K562 (cell line): Measurements from ENCODE around the gene LCA5. TPM values are rescaled to one million over a fixed set of nuclear protein-coding genes. Genes with fewer than 3 reads are reported as not detected.

ENCODE experiments used
- ATAC-seq: fragments of 200-7000 bp; cut with Tn5 transposase; 3 replicates; pipeline ENCODE4 v1.9.1; 2020; ENCODE audit warnings: moderate library complexity
- BruUV-seq: library from RNA; stranded (reverse); fragments of 400-500 nt; replicated peaks from 2 replicates; lab custom pipeline; 2021; lab: Mats Ljungman, UMichigan
- CTCF ChIA-PET: fragments of 300-600 bp; formaldehyde crosslinking; extraction: SDS; loops from one replicate; lab custom pipeline; 2021; ENCODE audit warnings: low intra/inter-chr PET ratio; lab: Yijun Ruan, JAX
- POLR2A ChIA-PET: fragments of 300-600, 350-650 bp; sonication (Branson Sonifier 250); formaldehyde crosslinking; extraction: SDS; loops from one replicate; lab custom pipeline; 2021; ENCODE audit warnings: antibody characterized with exemption, inconsistent platforms; lab: Yijun Ruan, JAX
- DNase-seq, 4 experiments: peaks; one replicate each; pipeline versions ENCODE4 v3.0.0 to v3.0.0-alpha.2; 2011 to 2018; ENCODE audit warnings: low spot score in 3 of 4, mixed read lengths in 3 of 4; ENCODE audit errors: extremely low read depth in 1 of 4
- FAIRE-seq: peaks from 2 replicates; lab custom pipeline; 2011; peaks lifted over from hg19 to GRCh38; lab: Jason Lieb, UNC
- H2AFZ ChIP-seq: 2 replicates; pipeline ENCODE4 v1.6.0; 2011; ENCODE audit warnings: low read depth, low read length, control low read depth, inconsistent platforms
- H3K27ac ChIP-seq: fragments of 200-600 bp; 3 replicates; pipeline ENCODE4 v1.8.0; 2011; ENCODE audit warnings: low read depth, mild to moderate bottlenecking, control low read depth, inconsistent platforms, low read length, moderate library complexity, mixed read lengths; ENCODE audit errors: extremely low read depth
- H3K27me3 ChIP-seq, 2 experiments: fragments of 300-600 bp in 1 of 2; 2 replicates in 1 of 2; 3 replicates in 1 of 2; pipeline versions ENCODE4 v1.6.0 to v1.8.0; 2011; ENCODE audit warnings: inconsistent platforms in 2 of 2, low read length in 2 of 2, mild to moderate bottlenecking in 1 of 2, mixed read lengths in 1 of 2, moderate library complexity in 1 of 2; ENCODE audit not compliant: control insufficient read depth in 2 of 2, insufficient read depth in 2 of 2
- H3K36me3 ChIP-seq: fragments of 300-600 bp; 3 replicates; pipeline ENCODE4 v1.8.0; 2011; ENCODE audit warnings: mild to moderate bottlenecking, low read length, inconsistent platforms; ENCODE audit not compliant: control insufficient read depth, insufficient read depth
- H3K4me1 ChIP-seq, 2 experiments: fragments of 200-600 bp in 1 of 2; replicated peaks in 1 of 2; 2 replicates in 1 of 2; 3 replicates in 1 of 2; pipeline versions ENCODE4 v1.5.1 to v1.8.0; 2011; ENCODE audit warnings: inconsistent platforms in 2 of 2, low read length in 2 of 2, mild to moderate bottlenecking in 1 of 2, mixed read lengths in 1 of 2, moderate library complexity in 1 of 2; ENCODE audit not compliant: control insufficient read depth in 2 of 2, insufficient read depth in 2 of 2
- H3K4me2 ChIP-seq: 2 replicates; pipeline ENCODE4 v1.6.1; 2011; ENCODE audit warnings: low read length, control low read depth, inconsistent platforms, mixed read lengths; ENCODE audit not compliant: insufficient read depth
- H3K4me3 ChIP-seq: fragments of 200-600 bp; sonication (generic), shearing (Covaris generic); 2 replicates; pipeline ENCODE4 v1.5.1; 2016; ENCODE audit warnings: control low read depth, inconsistent platforms
- H3K79me2 ChIP-seq: fragments of 200-600 bp; 3 replicates; pipeline ENCODE4 v1.8.0; 2011; ENCODE audit warnings: low read length, inconsistent platforms; ENCODE audit not compliant: control insufficient read depth, insufficient read depth
- H3K9ac ChIP-seq, 2 experiments: 2 replicates each; pipeline versions ENCODE4 v1.6.0 to v1.6.1; 2011; ENCODE audit warnings: low read depth in 2 of 2, low read length in 2 of 2, control low read depth in 1 of 2, inconsistent platforms in 1 of 2, mild to moderate bottlenecking in 1 of 2, mixed read lengths in 1 of 2; ENCODE audit not compliant: insufficient read depth in 1 of 2
- H3K9me1 ChIP-seq: one replicate; pipeline ENCODE4 v1.6.0; 2011; ENCODE audit warnings: inconsistent platforms, mild to moderate bottlenecking, low read length, moderate library complexity; ENCODE audit not compliant: control insufficient read depth, insufficient read depth
- H3K9me3 ChIP-seq: replicated peaks from 2 replicates; pipeline ENCODE4 v1.5.1; 2011; ENCODE audit warnings: low read depth, low read length, inconsistent platforms; ENCODE audit not compliant: control insufficient read depth, insufficient read depth
- H4K20me1 ChIP-seq: replicated peaks from 2 replicates; pipeline ENCODE4 v1.6.1; 2011; ENCODE audit warnings: low read length, inconsistent platforms, mixed read lengths; ENCODE audit not compliant: control insufficient read depth, insufficient read depth
- ARID3A ChIP-seq: IDR thresholded peaks from 2 replicates; pipeline ENCODE4 v1.6.1; 2012; ENCODE audit warnings: low read depth, low read length, improper control_type of control experiment, borderline replicate concordance
- EP400 ChIP-seq: fragments of 450-650 bp; IDR thresholded peaks from 2 replicates; pipeline ENCODE4 v1.6.1; 2017; ENCODE audit warnings: antibody characterized with exemption, mild to moderate bottlenecking, moderate library complexity
- GABPB1 ChIP-seq: sonication (generic); formaldehyde crosslinking; IDR thresholded peaks from 2 replicates; pipeline ENCODE4 v1.8.0; 2022; ENCODE audit warnings: mild to moderate bottlenecking, missing genetic modification reagents
- GABPB2 ChIP-seq: fragments of 250-450 bp; sonication (Bioruptor Pico); conservative IDR thresholded peaks from 2 replicates; pipeline ENCODE4 v1.5.1; 2021; ENCODE audit warnings: mild to moderate bottlenecking
- HES1 ChIP-seq: fragments of 450-650 bp; IDR thresholded peaks from 2 replicates; pipeline ENCODE4 v1.6.1; 2016; ENCODE audit warnings: low read depth, mild to moderate bottlenecking, moderate library complexity
- HNRNPH1 ChIP-seq: fragments of 200-400 bp; formaldehyde crosslinking; optimal IDR thresholded peaks from 2 replicates; pipeline ENCODE3; 2017; ENCODE audit warnings: low read depth, mild to moderate bottlenecking, low read length, moderate library complexity
- KDM1A ChIP-seq, 2 experiments: fragments of 450-650 bp; IDR thresholded peaks; 2 replicates each; pipeline ENCODE4 v1.6.1; 2016; ENCODE audit warnings: mild to moderate bottlenecking in 2 of 2
- KDM2B ChIP-seq: fragments of 250-450 bp; sonication (Bioruptor Pico); IDR thresholded peaks from 2 replicates; pipeline ENCODE4 v1.8.0; 2021; ENCODE audit warnings: mild to moderate bottlenecking, moderate library complexity
- MBD2 ChIP-seq: sonication (generic); IDR thresholded peaks from 2 replicates; pipeline ENCODE4 v1.6.1; 2016; ENCODE audit warnings: low read depth, borderline replicate concordance
- NBN ChIP-seq: fragments of 450-650 bp; IDR thresholded peaks from 2 replicates; pipeline ENCODE4 v1.6.1; 2016; ENCODE audit warnings: low read depth, mild to moderate bottlenecking
- RCOR1 ChIP-seq, 2 experiments: IDR thresholded peaks; 2 replicates each; pipeline ENCODE4 v1.6.1; 2012; ENCODE audit warnings: low read depth in 2 of 2, low read length in 2 of 2, borderline replicate concordance in 1 of 2, improper control_type of control experiment in 1 of 2
- SMAD4 ChIP-seq: fragments of 250-450 bp; sonication (Bioruptor Pico); conservative IDR thresholded peaks from 2 replicates; pipeline ENCODE4 v1.8.0; 2021; ENCODE audit warnings: inconsistent platforms, mild to moderate bottlenecking, moderate library complexity
- U2AF2 ChIP-seq: fragments of 200-400 bp; formaldehyde crosslinking; optimal IDR thresholded peaks from 2 replicates; pipeline ENCODE3; 2017; ENCODE audit warnings: low read depth, mild to moderate bottlenecking, low read length
- USF2 ChIP-seq: sonication (generic); formaldehyde crosslinking; IDR thresholded peaks from 2 replicates; pipeline ENCODE4 v1.5.0; 2020; ENCODE audit warnings: missing genetic modification reagents
- ZC3H4 ChIP-seq: sonication (generic); formaldehyde crosslinking; IDR thresholded peaks from 2 replicates; pipeline ENCODE4 v1.9.0; 2021; ENCODE audit warnings: missing genetic modification reagents, borderline replicate concordance
- ZNF140 ChIP-seq: fragments of 250-450 bp; sonication (Bioruptor Pico); IDR thresholded peaks from 2 replicates; pipeline ENCODE4 v1.8.0; 2021; ENCODE audit warnings: moderate library complexity, mild to moderate bottlenecking, inconsistent platforms
- ZNF280A ChIP-seq: fragments of 450-650 bp; IDR thresholded peaks from 2 replicates; pipeline ENCODE4 v1.6.1; 2018; ENCODE audit warnings: mild to moderate bottlenecking, low read depth; ENCODE audit not compliant: partially characterized antibody
- WGBS: fragments of 100-300 bp; shearing (Covaris generic); methylation state at CpG from one replicate; pipeline ENCODE4 v1.1.6; 2016; ENCODE audit warnings: low coverage, mixed read lengths; ENCODE audit not compliant: insufficient coverage; ENCODE audit errors: missing lambda C conversion rate; 5-methylcytosine and 5-hydroxymethylcytosine counted together
- in situ Hi-C: fragments of 300-500 bp; cut with MboI; formaldehyde crosslinking; loops from 4 replicates; pipeline ENCODE4 v1.15.0; 2018; ENCODE audit warnings: inconsistent platforms, mixed read lengths
- intact Hi-C: fragments of 100-400 bp; cut with micrococcal nuclease; formaldehyde crosslinking; loops from 2 replicates; pipeline ENCODE4 v1.14.2; 2022
- polyA plus RNA-seq, 8 experiments: library from polyadenylated mRNA; depleted of rRNA in 4 of 8; stranded (reverse) in 5 of 8; unstranded in 3 of 8; fragments of >200 nt; fragmentation: Nextera tagmentation in 2 of 8; fragmentation: Illumina TruSeq in 1 of 8; extraction: Ambion mirVana in 2 of 8; extraction: Trizol in 1 of 8; gene quantifications; 2 replicates each; pipeline versions ENCODE4 v1.2.1 to v1.2.3, GENCODE V29; 2011 to 2014; ENCODE audit warnings: inconsistent platforms in 1 of 8, missing spikeins in 1 of 8
- total RNA-seq, 7 experiments: library from RNA; depleted of rRNA in 6 of 7; stranded (reverse); fragments of >200 nt in 6 of 7; fragmentation: Illumina TruSeq in 2 of 7; extraction: Trizol in 2 of 7; gene quantifications; 2 replicates each; pipeline versions ENCODE4 v1.2.1 to v1.2.3, GENCODE V29; 2011 to 2021; ENCODE audit warnings: low replicate concordance in 1 of 7

LCA5 gene
- total and polyA plus RNA-seq, 9 of the 15 experiments (the other 6 are each of a cell fraction or from before 2014, with no cell fraction given) = 1.0 to 3.4 (median 1.8) TPM

GRCh38 chr6:79453558-79454042 is 83.6 kb downstream of the LCA5 start:
- FAIRE-seq (no peak), DNase-seq (no peak), ATAC-seq (no peak)
- no peak overlapping the region for H3K27ac ChIP-seq
- TF ChIP-seq USF2 (no peak), ZNF140 (CRISPR knock-in tag) (no peak), NBN (no peak), MBD2 (no peak), U2AF2 (no peak), KDM2B (CRISPR knock-in tag) (no peak), RCOR1 (IDR thresholded peaks at IDR 0.05; ENCODE audit: borderline replicate concordance in 1 of 2, low read depth in 2 of 2, low read length in 2 of 2) (no peak), GABPB1 (no peak), EP400 (no peak), ARID3A (no peak), GABPB2 (no peak), SMAD4 (CRISPR knock-in tag) (no peak), ZC3H4 (CRISPR knock-in tag) (no peak), HNRNPH1 (no peak), ZNF280A (no peak), KDM1A (IDR thresholded peaks at IDR 0.05) (no peak), HES1 (no peak)
- CTCF ChIA-PET = no interaction called here
- POLR2A ChIA-PET = interaction anchor here (0.6 kb wide), 1 partner anchor 376 kb away, joined by 3 read pairs; no protein-coding TSS in a partner anchor
- H3K9me3 ChIP-seq = no peaks in the 10 kb centered on the region
- H3K4me2 ChIP-seq = no peak overlapping the region
- H3K4me1 ChIP-seq = no peaks in the 10 kb centered on the region
- no peaks in the 10 kb centered on the region for H3K79me2 ChIP-seq
- no TSS peak for BruUV-seq
- no peak overlapping the region for H2AFZ ChIP-seq
- H3K9ac ChIP-seq = no peak overlapping the region
- H3K36me3 ChIP-seq = no peaks in the 10 kb centered on the region
- intact Hi-C loops = no loop called here
- H3K27me3 ChIP-seq = peaks cover 0 to 12% of the 10 kb centered on the region in 2 experiments; a peak in 3 of 5 replicates
- no peak overlapping the region for H3K4me3 ChIP-seq
- H3K9me1 ChIP-seq = no peaks in the 10 kb centered on the region
- no peaks in the 10 kb centered on the region for H4K20me1 ChIP-seq
- in situ Hi-C loops = no loop called here
- 0% methylated on average over 3 of the region's 3 CpGs for WGBS
